Neural cell (in vitro differentiated cells): ENCODE results near the gene TMEM269. TPM values are rescaled to one million over a fixed set of nuclear protein-coding genes. Genes with fewer than 3 reads are reported as not detected.
A peak's percentile ranks its signal among the peaks of the same experiment; 100 is the strongest.

Experiments used
- H2AFZ ChIP-seq: fragments of 200-600, 300-800 bp; sonication (generic), shearing (Covaris generic); 2 replicates; pipeline ENCODE4 v1.6.0; 2014; ENCODE audit warnings: low read depth, mild to moderate bottlenecking, antibody characterized with exemption, low read length, moderate library complexity
- H3F3A ChIP-seq: fragments of 200-600 bp; shearing (Covaris generic); 2 replicates; pipeline ENCODE4 v1.6.1; 2016; ENCODE audit warnings: mild to moderate bottlenecking, moderate library complexity, mixed read lengths, antibody characterized with exemption, low read length; ENCODE audit not compliant: insufficient read depth, poor library complexity, severe bottlenecking
- H3K27ac ChIP-seq: fragments of 200-600, 300-800 bp; sonication (generic), shearing (Covaris generic); 2 replicates; pipeline ENCODE4 v1.5.1; 2014; ENCODE audit warnings: mild to moderate bottlenecking, low read length, moderate library complexity
- H3K27me3 ChIP-seq: fragments of 300-800, 200-600 bp; sonication (generic), shearing (Covaris generic); 2 replicates; pipeline ENCODE4 v1.6.0; 2014; ENCODE audit warnings: mild to moderate bottlenecking, low read depth, low read length, moderate library complexity; ENCODE audit not compliant: insufficient read depth
- H3K36me3 ChIP-seq: fragments of 300-800, 200-600 bp; sonication (generic), shearing (Covaris generic); 2 replicates; pipeline ENCODE4 v1.5.1; 2014; ENCODE audit warnings: mild to moderate bottlenecking, antibody characterized with exemption, low read length, moderate library complexity; ENCODE audit not compliant: insufficient read depth
- H3K4me2 ChIP-seq: fragments of 300-800, 200-600 bp; sonication (generic), shearing (Covaris generic); 2 replicates; pipeline ENCODE4 v1.6.0; 2014; ENCODE audit warnings: mild to moderate bottlenecking, low read length
- H3K4me3 ChIP-seq: fragments of 300-800, 200-600 bp; sonication (generic), shearing (Covaris generic); 2 replicates; pipeline ENCODE4 v1.5.1; 2014; ENCODE audit warnings: mild to moderate bottlenecking, low read length, moderate library complexity
- H3K79me2 ChIP-seq: fragments of 200-600 bp; shearing (Covaris generic); replicated peaks from 2 replicates; pipeline ENCODE4 v1.6.0; 2014; ENCODE audit warnings: mild to moderate bottlenecking, low read length, moderate library complexity; ENCODE audit not compliant: insufficient read depth
- H3K9ac ChIP-seq: fragments of 300-800, 200-600 bp; sonication (generic), shearing (Covaris generic); 2 replicates; pipeline ENCODE4 v1.6.1; 2016; ENCODE audit warnings: mild to moderate bottlenecking, low read length, mixed read lengths
- H3K9me2 ChIP-seq: fragments of 200-600 bp; shearing (Covaris generic); 2 replicates; pipeline ENCODE4 v1.6.1; 2016; ENCODE audit warnings: mild to moderate bottlenecking, low read length, mixed read lengths; ENCODE audit not compliant: insufficient read depth
- H3K9me3 ChIP-seq: fragments of 200-600, 300-800 bp; sonication (generic), shearing (Covaris generic); 2 replicates; pipeline ENCODE4 v1.6.1; 2016; ENCODE audit warnings: mild to moderate bottlenecking, mixed run types, low read length, moderate library complexity, mixed read lengths
- H4K20me1 ChIP-seq: fragments of 200-600 bp; shearing (Covaris generic); 2 replicates; pipeline ENCODE4 v1.6.1; 2016; ENCODE audit warnings: mild to moderate bottlenecking, mixed run types; ENCODE audit not compliant: insufficient read depth
- EP300 ChIP-seq: fragments of 450-650 bp; conservative IDR thresholded peaks from 2 replicates; pipeline ENCODE4 v1.6.1; 2014; ENCODE audit warnings: antibody characterized with exemption, mild to moderate bottlenecking, moderate library complexity; ENCODE audit not compliant: poor library complexity, severe bottlenecking
- EZH2 ChIP-seq: fragments of 200-600, 300-800 bp; shearing (Covaris generic), sonication (generic); IDR thresholded peaks from 2 replicates; pipeline ENCODE4 v1.6.1; 2014; ENCODE audit warnings: antibody characterized with exemption, low read length, borderline replicate concordance, mild to moderate bottlenecking; ENCODE audit not compliant: insufficient read depth, poor library complexity, severe bottlenecking
- MXI1 ChIP-seq: fragments of 450-650 bp; conservative IDR thresholded peaks from 2 replicates; pipeline ENCODE4 v1.6.1; 2014; ENCODE audit warnings: antibody characterized with exemption, mild to moderate bottlenecking; ENCODE audit not compliant: poor library complexity, severe bottlenecking
- POLR2AphosphoS5 ChIP-seq: IDR thresholded peaks from 2 replicates; pipeline ENCODE4 v1.6.1; 2012
- RAD21 ChIP-seq: fragments of 450-650 bp; conservative IDR thresholded peaks from 2 replicates; pipeline ENCODE4 v1.6.1; 2014; ENCODE audit warnings: antibody characterized with exemption, mild to moderate bottlenecking, moderate library complexity
- SMC3 ChIP-seq: fragments of 450-650 bp; conservative IDR thresholded peaks from 2 replicates; pipeline ENCODE4 v1.6.1; 2014; ENCODE audit warnings: antibody characterized with exemption, mild to moderate bottlenecking, moderate library complexity; ENCODE audit not compliant: poor library complexity
- TAF1 ChIP-seq: IDR thresholded peaks from 2 replicates; pipeline ENCODE4 v1.6.1; 2012; ENCODE audit warnings: low read depth
- polyA plus RNA-seq: library from polyadenylated mRNA; depleted of rRNA; stranded (reverse); fragments of >200 nt; gene quantifications from 2 replicates; pipeline ENCODE4 v1.2.3, GENCODE V29; 2014
- TF ChIP-seq, protein P1 (sequence below): fragments of 450-650 bp; IDR thresholded peaks from 2 replicates; pipeline ENCODE4 v1.5.1; 2014; ENCODE audit warnings: antibody characterized with exemption, mild to moderate bottlenecking, moderate library complexity; ENCODE audit not compliant: poor library complexity, severe bottlenecking
- TF ChIP-seq, protein P2 (sequence below): IDR thresholded peaks from 2 replicates; pipeline ENCODE4 v1.6.1; 2012; ENCODE audit warnings: borderline replicate concordance

Gene TMEM269
- polyA plus RNA-seq, 1 donor from 2014 or later = 1.1 TPM

DNA sequence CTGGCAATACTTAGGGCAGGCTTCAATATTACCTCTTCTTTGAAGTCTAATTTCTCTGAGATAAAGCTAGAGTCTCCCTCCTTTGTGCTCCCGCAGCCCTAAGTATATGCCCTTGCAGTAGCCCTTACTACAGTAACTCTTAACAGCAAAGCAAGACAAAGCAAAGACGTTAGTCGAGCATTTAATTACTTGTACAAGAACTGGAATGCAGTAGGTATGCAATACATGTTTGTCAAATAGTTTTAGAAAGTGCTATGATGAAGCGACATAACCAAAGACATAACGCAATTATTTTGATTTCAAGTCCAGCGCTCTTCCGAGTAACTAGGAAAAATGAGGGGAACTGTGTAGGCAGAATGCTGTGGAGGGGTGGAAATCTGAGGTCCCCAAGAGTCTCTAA is 19.5 kb upstream of the TMEM269 start:
- H3K9me3 ChIP-seq = no peaks in the 10 kb centered on the region
- no peaks in the 10 kb centered on the region for H3K9me2 ChIP-seq
- TF ChIP-seq POLR2AphosphoS5 (no peak), TAF1 (peak; percentile 2)
- no peak overlapping the region for H2AFZ ChIP-seq
- peak overlapping the region; percentile 94 for H3K27ac ChIP-seq
- H3K4me3 ChIP-seq = peak overlapping the region; percentile 98
- no peaks in the 10 kb centered on the region for H4K20me1 ChIP-seq
- peak overlapping the region; percentile 53 for H3K4me2 ChIP-seq
- H3K27me3 ChIP-seq = no peaks in the 10 kb centered on the region
- H3K79me2 ChIP-seq = peaks cover 61% of the 10 kb centered on the region
- no peaks in the 10 kb centered on the region for H3K36me3 ChIP-seq
- H3K9ac ChIP-seq = peak overlapping the region; percentile 92
- no peaks in the 10 kb centered on the region for H3F3A ChIP-seq

DNA sequence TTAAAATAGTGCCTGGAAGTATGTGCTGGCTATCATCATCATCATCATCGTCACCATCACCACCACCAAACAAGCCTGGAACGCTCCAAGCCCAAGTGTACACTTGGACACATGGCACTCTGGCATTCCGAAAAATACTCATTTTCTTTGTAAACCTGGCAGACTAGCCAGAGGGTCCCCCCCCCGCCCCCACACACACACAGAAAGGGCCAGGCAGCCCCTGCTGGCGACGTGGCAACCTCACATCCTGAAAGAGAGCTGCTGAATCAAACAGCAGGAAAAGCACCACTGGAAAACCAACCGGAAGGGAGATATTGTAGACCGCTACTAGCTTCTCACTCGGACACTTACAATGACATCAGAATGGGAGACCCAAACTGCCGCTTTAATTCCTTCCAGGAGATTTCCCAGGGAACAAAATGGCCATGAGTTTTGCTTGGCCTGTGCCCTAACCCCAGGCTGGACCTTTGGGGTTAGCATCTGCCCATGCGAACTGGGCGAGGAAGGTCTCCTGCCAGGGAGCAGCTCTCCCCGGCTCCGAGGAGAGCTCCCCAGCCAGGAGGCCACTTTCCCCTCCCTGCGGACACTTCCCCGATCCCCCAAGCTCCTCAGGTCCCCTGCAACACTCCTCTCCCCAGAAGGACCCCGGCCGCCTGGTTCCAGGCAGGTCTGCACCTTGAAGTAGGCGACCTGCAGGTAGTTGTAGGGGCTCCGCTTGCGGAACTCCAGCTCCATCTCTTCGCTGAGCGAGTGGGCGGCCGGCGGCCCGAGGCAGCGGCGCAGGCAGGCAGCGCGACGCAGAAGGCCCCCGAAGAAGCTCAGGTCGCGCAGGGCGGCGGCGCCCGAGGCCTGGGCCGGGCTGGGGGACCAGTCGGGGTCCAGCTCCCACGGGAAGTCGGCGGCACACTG is 18.7 kb upstream of the TMEM269 start:
- Histone ChIP-seq H3K27me3 (no peaks in the 10 kb centered on the region), H3K27ac (peak overlapping the region; percentile 94), H2AFZ (peak overlapping the region; percentile 47), H3K9me3 (no peaks in the 10 kb centered on the region), H4K20me1 (no peaks in the 10 kb centered on the region), H3K4me2 (peak overlapping the region; percentile 53), H3K36me3 (no peaks in the 10 kb centered on the region), H3K9ac (peak overlapping the region; percentile 92), H3K4me3 (peak overlapping the region; percentile 98), H3K9me2 (no peaks in the 10 kb centered on the region), H3F3A (no peaks in the 10 kb centered on the region), H3K79me2 (peaks cover 68% of the 10 kb centered on the region)
- TF ChIP-seq EZH2 (no peak), EP300 (no peak), TAF1 (peak; percentile 9), RAD21 (peak; percentile 66), MXI1 (peak; percentile 68), POLR2AphosphoS5 (peak; percentile 16), SMC3 (peak; percentile 68)
- TF ChIP-seq, protein P1, sequence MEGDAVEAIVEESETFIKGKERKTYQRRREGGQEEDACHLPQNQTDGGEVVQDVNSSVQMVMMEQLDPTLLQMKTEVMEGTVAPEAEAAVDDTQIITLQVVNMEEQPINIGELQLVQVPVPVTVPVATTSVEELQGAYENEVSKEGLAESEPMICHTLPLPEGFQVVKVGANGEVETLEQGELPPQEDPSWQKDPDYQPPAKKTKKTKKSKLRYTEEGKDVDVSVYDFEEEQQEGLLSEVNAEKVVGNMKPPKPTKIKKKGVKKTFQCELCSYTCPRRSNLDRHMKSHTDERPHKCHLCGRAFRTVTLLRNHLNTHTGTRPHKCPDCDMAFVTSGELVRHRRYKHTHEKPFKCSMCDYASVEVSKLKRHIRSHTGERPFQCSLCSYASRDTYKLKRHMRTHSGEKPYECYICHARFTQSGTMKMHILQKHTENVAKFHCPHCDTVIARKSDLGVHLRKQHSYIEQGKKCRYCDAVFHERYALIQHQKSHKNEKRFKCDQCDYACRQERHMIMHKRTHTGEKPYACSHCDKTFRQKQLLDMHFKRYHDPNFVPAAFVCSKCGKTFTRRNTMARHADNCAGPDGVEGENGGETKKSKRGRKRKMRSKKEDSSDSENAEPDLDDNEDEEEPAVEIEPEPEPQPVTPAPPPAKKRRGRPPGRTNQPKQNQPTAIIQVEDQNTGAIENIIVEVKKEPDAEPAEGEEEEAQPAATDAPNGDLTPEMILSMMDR = peak; percentile 79

DNA sequence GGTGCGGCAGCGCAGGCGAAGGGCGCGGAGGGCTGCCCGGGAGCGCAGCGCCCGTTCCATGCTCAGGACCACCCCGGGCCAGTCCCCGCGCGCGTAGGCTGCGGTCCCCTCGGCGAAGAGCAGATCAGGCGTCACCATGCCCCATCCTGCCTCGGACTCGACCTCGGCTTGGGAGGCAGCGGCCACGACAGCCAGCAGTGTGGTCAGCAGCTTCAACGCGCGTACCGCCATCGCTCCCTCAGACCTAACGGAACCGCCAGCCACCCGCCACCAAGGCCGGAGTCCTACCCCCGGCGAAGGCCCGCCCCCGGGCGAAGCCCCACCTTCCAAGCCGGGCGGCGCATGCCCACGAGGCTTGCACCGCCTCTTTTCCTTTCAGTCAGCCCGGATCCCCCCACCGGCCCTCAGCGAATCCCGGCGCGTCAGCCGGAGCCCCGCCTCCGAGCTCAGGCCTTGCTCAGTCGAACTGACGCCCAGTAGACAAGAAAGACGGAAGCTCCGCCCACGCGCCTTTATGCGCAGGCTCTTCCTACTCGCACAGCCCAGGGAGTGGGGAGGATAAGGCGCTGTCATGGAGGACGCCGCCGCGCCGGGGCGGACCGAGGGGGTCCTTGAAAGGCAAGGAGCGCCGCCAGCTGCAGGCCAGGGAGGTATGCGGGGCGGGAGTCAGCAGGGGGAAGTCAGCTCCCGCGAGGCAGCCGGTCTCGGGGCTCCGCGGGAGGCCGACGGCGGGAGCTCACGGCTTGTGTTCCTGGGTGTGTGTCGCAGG is 17.9 kb upstream of the TMEM269 start, which contains the start of the genes C1orf50 and P3H1:
Gene C1orf50 (plus strand): TSS at position 509 of the 769 bp plus-strand sequence. CDS start 63 bp downstream, at position 572.
Gene P3H1 (minus strand): TSS at position 288 of the 769 bp plus-strand sequence. CDS start 57 bp downstream, at position 231.
- H3K9me3 ChIP-seq = no peaks in the 10 kb centered on the region
- peak within 1 kb of the TSS; percentile 94 for H3K27ac ChIP-seq
- H2AFZ ChIP-seq = peak within 1 kb of the TSS; percentile 78
- H3F3A ChIP-seq = no peaks in the 10 kb centered on the region
- peak within 1 kb of the TSS; percentile 90 for H3K4me2 ChIP-seq
- H3K27me3 ChIP-seq = no peaks in the 10 kb centered on the region
- H3K4me3 ChIP-seq = peak within 1 kb of the TSS; percentile 98
- no peaks in the 10 kb centered on the region for H3K9me2 ChIP-seq
- H4K20me1 ChIP-seq = no peaks in the 10 kb centered on the region
- H3K9ac ChIP-seq = peak within 1 kb of the TSS; percentile 96
- TF ChIP-seq MXI1 (no peak), EZH2 (no peak), TAF1 (peak; percentile 93), EP300 (peak; percentile 49), POLR2AphosphoS5 (peak; percentile 97), RAD21 (no peak), SMC3 (no peak)
- TF ChIP-seq, protein P1 = peak; percentile 45
- TF ChIP-seq, protein P2, sequence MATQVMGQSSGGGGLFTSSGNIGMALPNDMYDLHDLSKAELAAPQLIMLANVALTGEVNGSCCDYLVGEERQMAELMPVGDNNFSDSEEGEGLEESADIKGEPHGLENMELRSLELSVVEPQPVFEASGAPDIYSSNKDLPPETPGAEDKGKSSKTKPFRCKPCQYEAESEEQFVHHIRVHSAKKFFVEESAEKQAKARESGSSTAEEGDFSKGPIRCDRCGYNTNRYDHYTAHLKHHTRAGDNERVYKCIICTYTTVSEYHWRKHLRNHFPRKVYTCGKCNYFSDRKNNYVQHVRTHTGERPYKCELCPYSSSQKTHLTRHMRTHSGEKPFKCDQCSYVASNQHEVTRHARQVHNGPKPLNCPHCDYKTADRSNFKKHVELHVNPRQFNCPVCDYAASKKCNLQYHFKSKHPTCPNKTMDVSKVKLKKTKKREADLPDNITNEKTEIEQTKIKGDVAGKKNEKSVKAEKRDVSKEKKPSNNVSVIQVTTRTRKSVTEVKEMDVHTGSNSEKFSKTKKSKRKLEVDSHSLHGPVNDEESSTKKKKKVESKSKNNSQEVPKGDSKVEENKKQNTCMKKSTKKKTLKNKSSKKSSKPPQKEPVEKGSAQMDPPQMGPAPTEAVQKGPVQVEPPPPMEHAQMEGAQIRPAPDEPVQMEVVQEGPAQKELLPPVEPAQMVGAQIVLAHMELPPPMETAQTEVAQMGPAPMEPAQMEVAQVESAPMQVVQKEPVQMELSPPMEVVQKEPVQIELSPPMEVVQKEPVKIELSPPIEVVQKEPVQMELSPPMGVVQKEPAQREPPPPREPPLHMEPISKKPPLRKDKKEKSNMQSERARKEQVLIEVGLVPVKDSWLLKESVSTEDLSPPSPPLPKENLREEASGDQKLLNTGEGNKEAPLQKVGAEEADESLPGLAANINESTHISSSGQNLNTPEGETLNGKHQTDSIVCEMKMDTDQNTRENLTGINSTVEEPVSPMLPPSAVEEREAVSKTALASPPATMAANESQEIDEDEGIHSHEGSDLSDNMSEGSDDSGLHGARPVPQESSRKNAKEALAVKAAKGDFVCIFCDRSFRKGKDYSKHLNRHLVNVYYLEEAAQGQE = peak; percentile 72
- no peaks in the 10 kb centered on the region for H3K36me3 ChIP-seq
- peaks cover 76% of the 10 kb centered on the region for H3K79me2 ChIP-seq
